KOPT-K1 (cell line): Measurements from ENCODE around the gene PPP4C.

Experiments used
- H3K27ac ChIP-seq: fragments of 200-600 bp; sonication (generic); 2 replicates; pipeline ENCODE4 v1.5.1; 2016; ENCODE audit warnings: antibody characterized with exemption, mild to moderate bottlenecking, low read depth, low read length; ENCODE audit not compliant: poor library complexity, severe bottlenecking
- H3K36me3 ChIP-seq: fragments of 200-600 bp; sonication (generic); 2 replicates; pipeline ENCODE4 v1.5.1; 2017; ENCODE audit warnings: antibody characterized with exemption, mild to moderate bottlenecking, low read length, moderate library complexity; ENCODE audit not compliant: insufficient read depth
- H3K9me3 ChIP-seq: fragments of 200-600 bp; sonication (generic); 2 replicates; pipeline ENCODE4 v1.5.1; 2017; ENCODE audit warnings: antibody characterized with exemption, low read length, mild to moderate bottlenecking; ENCODE audit not compliant: insufficient read depth, poor library complexity, severe bottlenecking

PPP4C gene

GRCh38 chr16:30084816-30085159, 9.0 kb downstream of the PPP4C start:
- Histone ChIP-seq H3K36me3 (peaks cover 71% of the 10 kb centered on the region), H3K9me3 (no peaks in the 10 kb centered on the region), H3K27ac (no peak overlapping the region)

- peaks cover 67% of the 10 kb centered on the region for H3K36me3 ChIP-seq
- H3K9me3 ChIP-seq: no peaks in the 10 kb centered on the region
- no peak overlapping the region for H3K27ac ChIP-seq
Measured at GRCh38 chr16:30085247-30085646, 9.5 kb downstream of the PPP4C start.

GRCh38 chr16:30085820-30086219, 10.0 kb downstream of the PPP4C start:
- peaks cover 61% of the 10 kb centered on the region for H3K36me3 ChIP-seq
- H3K27ac ChIP-seq: no peak overlapping the region
- no peaks in the 10 kb centered on the region for H3K9me3 ChIP-seq

- Histone ChIP-seq H3K27ac (no peak overlapping the region), H3K9me3 (no peaks in the 10 kb centered on the region), H3K36me3 (peaks cover 54% of the 10 kb centered on the region)
Measured at GRCh38 chr16:30086291-30087140, 10.7 kb downstream of the PPP4C start.

- no peak overlapping the region for H3K27ac ChIP-seq
- H3K36me3 ChIP-seq: peaks cover 46% of the 10 kb centered on the region
- no peaks in the 10 kb centered on the region for H3K9me3 ChIP-seq
Measured at GRCh38 chr16:30087181-30087898, 11.5 kb downstream of the PPP4C start.

GRCh38 chr16:30088237-30088831, 12.5 kb downstream of the PPP4C start:
- Histone ChIP-seq H3K36me3 (peaks cover 36% of the 10 kb centered on the region), H3K9me3 (no peaks in the 10 kb centered on the region), H3K27ac (no peak overlapping the region)

- Histone ChIP-seq H3K27ac (no peak overlapping the region), H3K36me3 (peaks cover 29% of the 10 kb centered on the region), H3K9me3 (no peaks in the 10 kb centered on the region)
Measured at GRCh38 chr16:30088832-30089624, 13.2 kb downstream of the PPP4C start.

GRCh38 chr16:30090610-30091331, 15.0 kb downstream of the PPP4C start:
- peak overlapping the region; percentile 6 for H3K27ac ChIP-seq
- peaks cover 11% of the 10 kb centered on the region for H3K36me3 ChIP-seq
- no peaks in the 10 kb centered on the region for H3K9me3 ChIP-seq

- Histone ChIP-seq H3K36me3 (peaks cover 6% of the 10 kb centered on the region; the same call in 1 of the 2 replicates), H3K27ac (peak within 1 kb of the TSS; percentile 68), H3K9me3 (peaks cover 4% of the 10 kb centered on the region)
Measured at GRCh38 chr16:30091474-30092372, 15.9 kb downstream of the PPP4C start, which contains the start of gene TBX6. Gene TBX6 (minus strand): TSS chr16:30091924. CDS start chr16:30091193, 731 bp downstream.

- no peaks in the 10 kb centered on the region for H3K36me3 ChIP-seq
- peaks cover 12% of the 10 kb centered on the region for H3K9me3 ChIP-seq
- H3K27ac ChIP-seq: peak overlapping the region; percentile 68
Measured at GRCh38 chr16:30092373-30093010, 16.7 kb downstream of the PPP4C start.

GRCh38 chr16:30094541-30095165, 18.9 kb downstream of the PPP4C start:
- Histone ChIP-seq H3K36me3 (no peaks in the 10 kb centered on the region), H3K9me3 (peaks cover 27% of the 10 kb centered on the region), H3K27ac (no peak overlapping the region)

- Histone ChIP-seq H3K9me3 (peaks cover 27% of the 10 kb centered on the region), H3K27ac (peak overlapping the region; percentile 38), H3K36me3 (no peaks in the 10 kb centered on the region)
Measured at GRCh38 chr16:30095166-30096078, 19.6 kb downstream of the PPP4C start.
